ENCODE results near the gene SLC52A1.

Gene SLC52A1

DNA sequence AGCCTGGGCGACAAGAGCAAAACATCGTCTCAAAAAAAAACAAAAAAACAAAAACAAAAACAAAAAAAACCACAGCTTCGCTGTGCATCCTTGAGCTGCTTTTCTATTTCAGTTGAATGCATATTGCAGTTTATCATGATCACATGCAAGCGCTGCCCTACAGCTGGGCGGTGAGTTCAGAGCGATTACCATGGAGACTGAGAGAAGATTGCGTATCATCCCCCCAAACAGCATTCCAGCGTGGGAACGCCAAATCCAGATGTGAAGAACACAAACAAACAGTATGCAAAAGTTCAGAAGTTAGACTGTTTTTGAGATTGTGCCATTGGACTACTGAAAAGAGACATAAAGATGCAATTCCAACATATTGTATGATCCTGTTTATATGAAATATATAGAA is 15.1 kb upstream of the SLC52A1 start:
- Histone ChIP-seq H4K20me1 (ENCODE audit: control insufficient read depth, insufficient read depth, low read depth, low read length) (no peaks in the 10 kb centered on the region), H3K27me3 (ENCODE audit: control insufficient read depth, low read length) (no peaks in the 10 kb centered on the region), H3K4me3 (ENCODE audit: low read length) (no peak overlapping the region), H3F3A (ENCODE audit: control insufficient read depth, insufficient read depth) (peaks cover 6% of the 10 kb centered on the region), H3K9me3 (ENCODE audit: control insufficient read depth, insufficient read depth, low read length) (no peaks in the 10 kb centered on the region), H3K4me2 (ENCODE audit: low read length) (peak overlapping the region; percentile 47; the same call in 1 of the 2 replicates), H3K36me3 (ENCODE audit: control insufficient read depth, low read length) (no peaks in the 10 kb centered on the region), H3K9me2 (replicated peaks; ENCODE audit: control insufficient read depth, low read length) (no peaks in the 10 kb centered on the region), H3K79me2 (ENCODE audit: control insufficient read depth, low read length) (no peaks in the 10 kb centered on the region), H3K4me1 (ENCODE audit: control insufficient read depth, low read length) (peaks cover 42% of the 10 kb centered on the region), H3K27ac (ENCODE audit: low read depth, low read length) (peak overlapping the region; percentile 94)
- TF ChIP-seq, protein P1, sequence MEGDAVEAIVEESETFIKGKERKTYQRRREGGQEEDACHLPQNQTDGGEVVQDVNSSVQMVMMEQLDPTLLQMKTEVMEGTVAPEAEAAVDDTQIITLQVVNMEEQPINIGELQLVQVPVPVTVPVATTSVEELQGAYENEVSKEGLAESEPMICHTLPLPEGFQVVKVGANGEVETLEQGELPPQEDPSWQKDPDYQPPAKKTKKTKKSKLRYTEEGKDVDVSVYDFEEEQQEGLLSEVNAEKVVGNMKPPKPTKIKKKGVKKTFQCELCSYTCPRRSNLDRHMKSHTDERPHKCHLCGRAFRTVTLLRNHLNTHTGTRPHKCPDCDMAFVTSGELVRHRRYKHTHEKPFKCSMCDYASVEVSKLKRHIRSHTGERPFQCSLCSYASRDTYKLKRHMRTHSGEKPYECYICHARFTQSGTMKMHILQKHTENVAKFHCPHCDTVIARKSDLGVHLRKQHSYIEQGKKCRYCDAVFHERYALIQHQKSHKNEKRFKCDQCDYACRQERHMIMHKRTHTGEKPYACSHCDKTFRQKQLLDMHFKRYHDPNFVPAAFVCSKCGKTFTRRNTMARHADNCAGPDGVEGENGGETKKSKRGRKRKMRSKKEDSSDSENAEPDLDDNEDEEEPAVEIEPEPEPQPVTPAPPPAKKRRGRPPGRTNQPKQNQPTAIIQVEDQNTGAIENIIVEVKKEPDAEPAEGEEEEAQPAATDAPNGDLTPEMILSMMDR (IDR thresholded peaks at IDR 0.05; ENCODE audit: low read depth, low read length, poor library complexity, severe bottlenecking), result no peak
- TF ChIP-seq EZH2phosphoT487 (IDR thresholded peaks at IDR 0.05; ENCODE audit: borderline replicate concordance, low read length), result no peak

DNA sequence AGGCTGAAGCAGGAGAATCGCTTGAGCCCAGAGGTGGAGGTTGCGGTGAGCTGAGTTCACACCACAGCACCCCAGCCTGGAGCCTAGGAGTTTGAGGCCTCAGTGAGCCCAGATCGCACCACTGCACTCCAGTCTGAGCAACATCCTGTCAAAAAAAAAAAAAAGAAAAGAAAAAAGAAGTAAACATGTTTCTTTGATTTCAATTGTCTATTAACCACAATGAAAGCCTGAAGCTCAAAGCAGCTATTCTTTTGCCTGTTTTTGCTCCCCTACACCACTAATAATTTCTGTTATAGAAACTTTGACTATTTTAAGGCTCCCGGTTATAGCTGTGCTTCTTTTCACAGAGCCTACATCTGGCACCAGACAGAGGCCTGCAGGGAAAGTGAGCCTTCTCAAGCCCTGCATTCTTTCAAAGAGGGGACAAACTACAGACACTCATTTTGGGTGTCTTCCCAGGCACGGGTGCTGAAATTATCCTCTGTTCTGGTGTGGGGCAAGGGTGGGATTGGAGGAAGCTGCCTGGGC is 14.2 kb upstream of the SLC52A1 start:
- Histone ChIP-seq H3K27ac (ENCODE audit: low read depth, low read length) (peak overlapping the region; percentile 94), H3F3A (ENCODE audit: control insufficient read depth, insufficient read depth) (peaks cover 6% of the 10 kb centered on the region)
- TF ChIP-seq, protein P1 (IDR thresholded peaks at IDR 0.05; ENCODE audit: low read depth, low read length, poor library complexity, severe bottlenecking), result no peak
- no peak for TF ChIP-seq EZH2phosphoT487 (IDR thresholded peaks at IDR 0.05; ENCODE audit: borderline replicate concordance, low read length)

DNA sequence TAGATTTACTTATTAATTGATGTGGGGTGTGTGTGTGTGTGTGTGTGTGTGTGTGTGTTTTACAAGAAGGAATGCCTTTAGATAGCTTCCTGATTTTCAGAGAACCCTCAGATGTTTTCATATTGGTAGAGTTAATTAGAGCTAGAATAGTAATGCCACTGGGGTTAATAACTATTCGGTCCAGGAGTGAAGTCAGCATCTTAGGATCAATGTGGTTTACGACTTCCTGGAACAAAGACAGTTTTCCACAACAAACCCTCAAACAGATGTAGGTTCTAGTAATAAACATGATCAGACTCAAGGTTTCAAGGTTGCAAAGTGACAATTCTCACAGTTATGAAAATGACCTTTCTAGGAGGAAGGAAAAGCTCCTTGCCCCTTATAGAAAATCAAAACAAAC is 12.2 kb upstream of the SLC52A1 start:
- Histone ChIP-seq H3K27me3 (ENCODE audit: control insufficient read depth, low read length) (no peaks in the 10 kb centered on the region), H3K79me2 (ENCODE audit: control insufficient read depth, low read length) (no peaks in the 10 kb centered on the region), H3F3A (ENCODE audit: control insufficient read depth, insufficient read depth) (peaks cover 6% of the 10 kb centered on the region), H3K9me2 (replicated peaks; ENCODE audit: control insufficient read depth, low read length) (no peaks in the 10 kb centered on the region), H3K4me1 (ENCODE audit: control insufficient read depth, low read length) (peaks cover 36% of the 10 kb centered on the region), H3K4me2 (ENCODE audit: low read length) (peak overlapping the region; percentile 13; the same call in 1 of the 2 replicates), H3K4me3 (ENCODE audit: low read length) (no peak overlapping the region), H3K27ac (ENCODE audit: low read depth, low read length) (peak overlapping the region; percentile 1; the same call in 1 of the 2 replicates), H4K20me1 (ENCODE audit: control insufficient read depth, insufficient read depth, low read depth, low read length) (no peaks in the 10 kb centered on the region), H3K9me3 (ENCODE audit: control insufficient read depth, insufficient read depth, low read length) (no peaks in the 10 kb centered on the region), H3K36me3 (ENCODE audit: control insufficient read depth, low read length) (no peaks in the 10 kb centered on the region)
- TF ChIP-seq EZH2phosphoT487 (IDR thresholded peaks at IDR 0.05; ENCODE audit: borderline replicate concordance, low read length), result no peak
- TF ChIP-seq, protein P1 (IDR thresholded peaks at IDR 0.05; ENCODE audit: low read depth, low read length, poor library complexity, severe bottlenecking), result no peak

More for the DNA sequence above, 14.2 kb upstream of the SLC52A1 start:
- peaks cover 42% of the 10 kb centered on the region for H3K4me1 ChIP-seq (ENCODE audit: control insufficient read depth, low read length)
- H3K4me2 ChIP-seq (ENCODE audit: low read length), result peak overlapping the region; percentile 47
- no peaks in the 10 kb centered on the region for H3K9me3 ChIP-seq (ENCODE audit: control insufficient read depth, insufficient read depth, low read length)
- H3K9me2 ChIP-seq (replicated peaks; ENCODE audit: control insufficient read depth, low read length), result no peaks in the 10 kb centered on the region
- no peaks in the 10 kb centered on the region for H3K27me3 ChIP-seq (ENCODE audit: control insufficient read depth, low read length)
- no peaks in the 10 kb centered on the region for H3K79me2 ChIP-seq (ENCODE audit: control insufficient read depth, low read length)
- H3K4me3 ChIP-seq (ENCODE audit: low read length), result peak overlapping the region; percentile 21
- no peaks in the 10 kb centered on the region for H3K36me3 ChIP-seq (ENCODE audit: control insufficient read depth, low read length)
- no peaks in the 10 kb centered on the region for H4K20me1 ChIP-seq (ENCODE audit: control insufficient read depth, insufficient read depth, low read depth, low read length)
